ENCODE results near the gene CEP72. TPM values are rescaled to one million over a fixed set of nuclear protein-coding genes. Genes with fewer than 3 reads are reported as not detected.

CEP72 gene
- total RNA-seq, 1 donor = 5.9 TPM

GRCh38 chr5:652023-652515, 39.9 kb downstream of the CEP72 start:
- no peak for DNase-seq (ENCODE audit: low read depth in 2 of 3, low spot score in 2 of 3)

DNA sequence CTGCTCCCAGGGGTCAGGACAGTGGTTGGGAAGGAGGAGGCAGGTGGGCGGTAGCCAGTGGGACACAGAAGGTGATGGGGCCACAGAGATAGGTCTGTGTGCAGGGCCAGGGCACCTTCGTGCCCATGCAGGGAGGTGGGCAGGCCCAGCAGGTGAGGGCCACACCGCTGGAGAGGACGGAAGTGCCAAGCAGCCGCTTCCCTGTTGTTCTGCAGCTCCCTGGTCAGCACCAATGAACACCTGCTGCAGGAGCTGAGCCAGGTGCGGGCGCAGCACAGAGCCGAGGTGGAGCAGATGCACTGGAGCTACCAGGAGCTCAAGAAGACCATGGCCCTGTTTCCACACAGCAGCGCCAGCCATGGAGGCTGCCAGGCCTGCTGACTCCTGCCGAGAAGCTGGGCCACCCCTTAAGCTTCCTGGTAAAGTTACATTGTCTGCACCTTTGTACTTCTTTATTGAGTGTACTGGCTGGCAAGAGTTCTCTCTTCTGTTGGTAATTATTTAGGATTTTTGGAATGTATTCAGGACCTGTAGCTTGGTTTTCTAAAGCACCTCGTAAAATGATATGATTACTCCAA, 40.7 kb downstream of the CEP72 start:
- no peak for DNase-seq (ENCODE audit: low read depth in 2 of 3, low spot score in 2 of 3)

DNA sequence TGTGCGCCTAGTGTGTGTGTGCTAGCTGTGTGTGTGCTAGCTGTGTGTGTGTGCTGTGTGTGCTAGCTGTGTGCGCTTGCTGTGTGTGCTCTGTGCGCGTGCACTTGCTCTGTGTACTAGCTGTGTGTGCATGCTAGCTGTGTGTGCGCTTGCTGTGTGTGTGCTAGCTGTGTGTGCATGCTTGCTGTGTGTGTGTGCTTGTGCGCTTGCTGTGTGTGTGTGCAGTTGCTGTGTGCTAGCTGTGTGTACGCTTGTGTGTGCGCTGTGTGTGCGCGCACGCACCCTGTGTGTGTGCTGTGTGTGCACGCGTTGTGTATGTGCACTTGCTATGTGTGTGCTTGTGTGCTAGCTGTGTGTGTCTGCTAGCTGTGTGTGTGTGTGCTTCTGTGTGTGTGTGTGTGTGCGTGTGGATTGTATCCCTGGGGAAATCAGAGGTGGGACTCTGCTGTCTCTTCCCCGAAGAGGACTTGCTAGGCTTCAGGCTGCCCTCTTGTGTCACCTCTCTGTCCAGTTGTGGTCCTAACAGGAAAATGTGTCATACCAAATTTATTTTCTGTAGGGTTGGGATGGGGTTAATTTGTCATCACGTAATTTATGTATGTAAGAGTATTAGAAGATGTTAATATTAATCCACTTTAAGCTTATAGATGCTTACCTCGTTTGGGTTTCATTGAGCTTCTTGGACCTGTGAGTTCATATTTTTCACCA, 42.1 kb downstream of the CEP72 start:
- no peak for DNase-seq (ENCODE audit: low read depth in 2 of 3, low spot score in 2 of 3)

DNA sequence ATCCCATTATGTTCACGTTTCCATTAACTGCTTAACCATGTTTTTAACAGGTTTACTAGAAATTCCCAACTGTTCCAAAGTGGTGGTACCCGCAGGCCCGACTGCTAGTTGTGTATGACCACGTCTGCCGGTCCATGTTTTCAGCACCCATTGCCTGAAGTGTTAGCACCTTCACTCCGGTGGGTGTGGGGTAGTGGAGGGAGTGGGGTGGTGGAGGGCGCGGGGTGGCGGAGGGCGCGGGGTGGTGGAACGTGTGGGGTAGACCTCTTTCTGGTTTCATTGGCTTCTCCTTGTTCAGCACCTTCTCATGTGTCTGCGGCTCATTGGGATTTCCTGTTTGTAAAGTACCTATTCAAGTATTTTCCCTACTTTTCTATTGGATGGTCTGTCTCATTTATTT, 43.3 kb downstream of the CEP72 start:
- DNase-seq (ENCODE audit: low read depth in 2 of 3, low spot score in 2 of 3) = no peak

- DNase-seq (ENCODE audit: low read depth in 2 of 3, low spot score in 2 of 3) = no peak
Observed at GRCh38 chr5:657570-657969, 45.4 kb downstream of the CEP72 start.

GRCh38 chr5:658103-658502, 46.0 kb downstream of the CEP72 start:
- no peak for DNase-seq (ENCODE audit: low read depth in 2 of 3, low spot score in 2 of 3)

- no peak for DNase-seq (ENCODE audit: low read depth in 2 of 3, low spot score in 2 of 3)
Observed at GRCh38 chr5:659496-660263, 47.5 kb downstream of the CEP72 start.

DNA sequence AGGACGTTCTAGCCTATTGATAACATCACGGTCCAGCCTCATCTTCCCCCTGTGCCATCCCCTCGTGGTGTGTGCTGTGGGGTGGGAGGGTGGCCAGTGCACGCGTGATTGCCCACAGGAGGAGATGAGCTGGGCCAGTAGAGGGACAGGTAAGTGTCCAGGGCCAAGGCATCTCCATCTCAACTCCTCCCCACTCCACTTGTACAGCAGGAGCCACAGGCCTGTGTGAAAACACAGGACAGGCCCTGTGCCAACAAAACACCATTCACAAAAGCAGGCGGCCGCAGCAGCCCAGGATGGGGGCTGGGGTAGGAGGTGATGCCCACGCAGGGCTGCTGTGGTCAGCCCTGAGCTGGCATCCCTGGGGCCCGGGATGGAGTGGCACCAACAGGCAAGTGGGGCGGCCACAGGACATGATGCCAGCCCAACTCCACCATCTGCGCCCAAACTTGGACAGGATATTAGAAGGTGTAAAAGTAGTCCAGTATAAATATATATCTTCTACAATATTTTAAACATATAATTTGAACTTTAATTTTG, 48.4 kb downstream of the CEP72 start:
- no peak for DNase-seq (ENCODE audit: low read depth in 2 of 3, low spot score in 2 of 3)

- no peak for DNase-seq (ENCODE audit: low read depth in 2 of 3, low spot score in 2 of 3)
Observed at GRCh38 chr5:661891-662750, 50.0 kb downstream of the CEP72 start.

- no peak for DNase-seq (ENCODE audit: low read depth in 2 of 3, low spot score in 2 of 3)
Observed at GRCh38 chr5:662751-663435, 50.8 kb downstream of the CEP72 start.

DNA sequence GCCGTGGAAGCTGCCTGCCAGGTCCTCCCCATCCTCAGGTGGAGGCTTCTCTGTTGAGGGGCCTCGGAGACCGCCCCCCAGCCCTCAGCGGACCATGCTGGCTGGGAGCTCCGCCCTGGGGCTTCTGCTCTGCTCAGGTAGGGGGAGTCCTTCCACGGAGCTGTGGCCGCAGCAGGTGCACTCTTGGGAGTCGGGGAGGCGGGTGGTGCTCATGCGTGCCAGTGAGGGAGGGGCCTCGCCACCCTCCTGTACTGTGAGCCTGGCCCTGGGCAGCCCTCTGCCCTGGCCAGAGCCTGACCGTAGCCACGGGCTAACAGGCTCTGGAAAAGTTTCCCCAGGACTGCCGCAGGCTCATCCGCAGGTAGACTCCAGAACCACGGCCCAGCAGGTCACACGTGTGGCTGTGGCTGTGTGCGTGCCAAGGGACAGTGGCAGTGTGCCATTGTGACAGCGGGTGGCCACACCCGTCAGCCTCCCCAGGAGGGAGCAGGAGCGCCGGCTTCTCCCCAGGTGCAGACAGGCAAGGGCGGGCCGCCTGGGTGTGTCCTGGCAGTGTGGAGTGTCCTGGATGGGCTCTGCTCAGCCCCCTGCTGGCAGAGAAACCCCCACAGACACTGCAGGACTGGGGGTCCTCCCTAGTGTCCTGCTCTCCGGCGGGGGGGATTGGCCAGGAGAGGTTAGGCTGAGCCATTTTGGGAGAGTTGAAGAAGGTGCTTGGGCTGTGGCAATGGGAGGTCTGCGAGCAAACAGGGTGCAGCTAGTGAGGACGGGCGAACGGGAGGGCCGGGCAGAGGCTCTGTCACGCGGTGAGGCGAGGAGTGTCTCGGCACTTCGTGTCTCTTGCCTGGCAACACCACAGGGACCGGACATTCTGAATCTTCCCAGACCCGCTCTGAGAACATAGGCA, 51.5 kb downstream of the CEP72 start:
- DNase-seq (ENCODE audit: low read depth in 2 of 3, low spot score in 2 of 3) = no peak

- DNase-seq (ENCODE audit: low read depth in 2 of 3, low spot score in 2 of 3) = no peak
Observed at GRCh38 chr5:664343-664993, 52.3 kb downstream of the CEP72 start.

GRCh38 chr5:664994-665360, 52.8 kb downstream of the CEP72 start:
- no peak for DNase-seq (ENCODE audit: low read depth in 2 of 3, low spot score in 2 of 3)

GRCh38 chr5:665541-665955, 53.4 kb downstream of the CEP72 start:
- no peak for DNase-seq (ENCODE audit: low read depth in 2 of 3, low spot score in 2 of 3)

DNA sequence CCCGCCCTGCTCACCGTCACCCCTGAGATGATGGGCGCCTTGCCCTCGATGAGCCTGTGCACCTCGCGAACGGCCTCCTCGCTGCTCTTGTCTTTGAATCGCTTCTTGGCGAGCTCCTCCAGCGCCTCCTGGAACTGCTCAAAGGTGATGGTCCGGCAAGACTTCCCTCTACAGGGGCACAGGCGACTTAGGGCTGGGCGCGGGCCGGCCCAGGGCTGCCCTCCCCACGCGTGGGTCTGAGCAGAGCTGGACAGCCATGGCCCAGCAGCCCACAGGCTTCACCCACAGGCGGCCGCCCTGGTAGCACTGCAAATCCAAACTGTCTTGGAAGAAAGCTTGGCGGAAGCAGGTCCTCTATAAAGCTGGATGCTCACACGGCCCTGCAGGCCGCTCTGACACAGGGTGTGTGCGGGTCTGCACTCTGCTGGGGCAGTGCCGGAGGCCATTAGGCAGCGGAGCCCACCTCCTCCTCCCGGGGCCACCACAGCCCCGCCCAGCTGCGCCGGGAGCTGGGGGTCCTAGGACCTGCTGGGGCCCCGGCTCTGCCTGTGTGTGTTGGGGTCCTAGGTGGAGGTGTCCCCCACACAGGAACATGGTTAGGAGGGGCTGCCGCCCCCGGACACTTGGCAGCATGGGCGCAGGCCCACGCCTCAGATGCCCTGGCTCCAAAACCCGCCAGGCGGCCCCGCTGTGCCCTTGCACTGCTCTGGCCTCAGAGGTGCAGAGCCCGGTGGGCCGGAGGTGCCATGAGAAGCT, 54.0 kb downstream of the CEP72 start:
- DNase-seq (ENCODE audit: low read depth in 2 of 3, low spot score in 2 of 3) = no peak

DNA sequence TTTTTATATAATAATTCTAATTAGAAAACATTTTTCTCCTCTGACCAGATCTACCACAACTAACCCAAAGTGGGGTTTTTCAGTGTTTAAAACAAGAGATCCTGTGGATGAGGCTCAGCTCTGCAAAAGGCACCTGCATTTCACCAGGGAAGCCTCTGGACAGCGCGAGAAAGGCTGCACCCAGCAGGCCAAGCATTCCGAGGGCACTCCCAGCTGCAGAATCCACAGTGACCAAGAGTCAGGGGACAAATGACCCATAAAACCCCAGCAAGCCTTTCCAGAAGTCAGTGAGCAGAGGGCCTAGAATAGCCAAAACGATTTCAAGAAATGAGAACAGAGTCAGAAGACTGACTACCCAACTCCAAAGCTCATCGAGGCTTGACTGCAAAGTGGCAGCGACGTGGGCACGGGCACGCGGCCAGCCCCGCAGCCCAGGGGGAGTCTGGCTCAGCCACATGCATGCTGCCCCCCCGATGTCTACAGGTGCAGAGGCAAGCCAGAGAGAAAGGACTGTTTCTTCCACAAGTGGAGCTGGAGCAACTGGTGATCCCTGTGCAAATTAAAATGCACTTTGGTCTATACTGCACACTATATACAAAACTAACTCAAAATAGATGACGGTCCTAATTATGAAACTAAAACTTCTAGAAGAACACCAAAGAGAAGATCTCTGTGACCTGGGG, 54.8 kb downstream of the CEP72 start:
- no peak for DNase-seq (ENCODE audit: low read depth in 2 of 3, low spot score in 2 of 3)

- DNase-seq (ENCODE audit: low read depth in 2 of 3, low spot score in 2 of 3) = no peak
Observed at GRCh38 chr5:668283-668995, 56.3 kb downstream of the CEP72 start.
